ENCODE results near the gene GRK3. TPM values are rescaled to one million over a fixed set of nuclear protein-coding genes. Genes with fewer than 3 reads are reported as not detected.
"Not testable (repeated sequence)": the region's sequence is repeated elsewhere in the genome, so short reads cannot be mapped to it uniquely, and the experiment has no call there.

Gene GRK3
- polyA plus RNA-seq, 4 donors = 0.22 to 6.0 (median 2.0) TPM

DNA sequence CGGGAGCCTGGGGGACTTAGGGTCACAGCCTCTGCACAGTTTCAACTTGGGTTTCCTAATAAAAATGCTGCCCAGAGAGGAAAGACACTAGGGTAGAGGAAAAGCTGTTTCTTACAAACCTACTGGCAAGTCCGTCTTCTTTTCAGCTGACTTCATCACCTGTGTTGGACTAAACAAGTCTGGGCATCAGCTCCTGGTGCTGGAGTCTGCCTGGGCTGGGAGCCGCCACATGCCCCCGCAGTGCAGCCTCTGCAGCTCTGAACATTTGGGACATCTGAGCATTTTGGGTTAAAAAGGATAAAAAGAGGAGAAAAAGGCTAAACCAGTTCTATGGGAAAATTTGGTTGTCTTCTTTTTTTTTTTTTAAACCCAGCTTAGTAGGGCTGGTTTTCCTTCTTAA lies 49.1 kb downstream of the GRK3 start:
- not testable (repeated sequence) for FAIRE-seq

DNA sequence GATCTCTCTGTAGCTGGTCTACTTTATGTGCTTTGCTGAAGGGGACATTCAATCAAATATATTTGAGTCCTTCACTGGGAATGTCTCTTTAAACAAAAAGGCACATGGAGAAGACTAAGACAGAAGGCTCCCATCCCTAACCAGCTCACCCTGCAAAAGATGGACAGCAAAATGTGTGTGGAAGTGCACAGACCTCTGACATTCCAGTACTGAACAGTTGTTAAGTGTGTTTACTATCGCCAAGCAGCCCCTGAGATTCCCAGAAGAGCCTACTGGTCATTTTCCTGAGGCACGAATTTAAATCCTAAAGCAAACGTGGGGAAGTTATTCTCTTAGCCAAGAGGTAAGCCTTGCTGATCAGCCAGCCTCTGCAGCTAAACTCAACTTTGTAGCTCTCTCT lies 50.3 kb downstream of the GRK3 start:
- FAIRE-seq = not testable (repeated sequence)
- WGBS, 3 donors = 59 to 70% (median 67%) methylated on average over 3 of the region's 3 CpGs

More for the DNA sequence above, 49.1 kb downstream of the GRK3 start:
- H3K27me3 ChIP-seq (ENCODE audit: control insufficient read depth in 3 of 3, insufficient read depth in 3 of 3, low read length in 3 of 3); H3K36me3 ChIP-seq (ENCODE audit: control insufficient read depth in 3 of 3, insufficient read depth in 2 of 3, low read depth in 1 of 3, low read length in 3 of 3); H3K27ac ChIP-seq (ENCODE audit: low read depth in 1 of 3, low read length in 2 of 3); H3K4me1 ChIP-seq (ENCODE audit: control insufficient read depth in 3 of 3, insufficient read depth in 2 of 3, low read depth in 1 of 3, low read length in 2 of 3); H3K4me3 ChIP-seq (ENCODE audit: low read depth in 1 of 3, low read length in 3 of 3); DNase-seq; H3K9me3 ChIP-seq (ENCODE audit: control insufficient read depth in 2 of 2, insufficient read depth in 1 of 2, low read depth in 1 of 2, low read length in 1 of 2): not testable (repeated sequence)
- WGBS, 3 donors = 95 to 98% (median 97%) methylated on average over 3 of the region's 4 CpGs

DNA sequence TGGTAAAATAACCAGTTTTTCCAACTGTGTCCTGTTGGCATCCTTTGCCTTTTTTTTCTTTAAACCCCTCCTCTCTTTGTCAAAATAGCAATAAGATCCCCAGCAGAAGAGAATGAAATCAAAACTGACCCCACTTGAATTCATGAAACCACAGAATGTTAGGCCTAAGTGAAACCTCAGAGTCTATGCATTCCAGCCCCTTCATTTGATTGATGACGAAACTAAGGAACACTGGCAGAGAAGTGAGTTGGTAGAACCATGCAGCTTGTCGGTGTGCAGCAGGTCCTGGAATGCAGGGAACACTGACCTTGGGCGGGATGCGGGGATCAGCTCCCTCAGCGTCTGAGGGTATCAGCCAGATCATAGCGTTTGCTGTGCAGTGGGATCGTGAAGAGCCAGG lies 57.5 kb downstream of the GRK3 start:
- Histone ChIP-seq H3K9me3 (ENCODE audit: control insufficient read depth in 2 of 2, insufficient read depth in 1 of 2, low read depth in 1 of 2, low read length in 1 of 2) (no peaks in the 10 kb centered on the region), H3K4me1 (ENCODE audit: control insufficient read depth in 3 of 3, insufficient read depth in 2 of 3, low read depth in 1 of 3, low read length in 2 of 3) (no peaks in the 10 kb centered on the region), H3K4me3 (ENCODE audit: low read depth in 1 of 3, low read length in 3 of 3) (no peak overlapping the region), H3K36me3 (ENCODE audit: control insufficient read depth in 3 of 3, insufficient read depth in 2 of 3, low read depth in 1 of 3, low read length in 3 of 3) (no peaks in the 10 kb centered on the region), H3K27me3 (ENCODE audit: control insufficient read depth in 3 of 3, insufficient read depth in 3 of 3, low read length in 3 of 3) (no peaks in the 10 kb centered on the region), H3K27ac (ENCODE audit: low read depth in 1 of 3, low read length in 2 of 3) (no peak overlapping the region)
- 85 to 89% (median 88%) methylated on average over 7 of the region's 7 CpGs for WGBS, 3 donors
- FAIRE-seq (no peak), DNase-seq (no peak)

More for the DNA sequence above, 50.3 kb downstream of the GRK3 start:
- not testable (repeated sequence) for H3K36me3 ChIP-seq (ENCODE audit: control insufficient read depth in 3 of 3, insufficient read depth in 2 of 3, low read depth in 1 of 3, low read length in 3 of 3); DNase-seq; H3K9me3 ChIP-seq (ENCODE audit: control insufficient read depth in 2 of 2, insufficient read depth in 1 of 2, low read depth in 1 of 2, low read length in 1 of 2); H3K27ac ChIP-seq (ENCODE audit: low read depth in 1 of 3, low read length in 2 of 3); H3K27me3 ChIP-seq (ENCODE audit: control insufficient read depth in 3 of 3, insufficient read depth in 3 of 3, low read length in 3 of 3); H3K4me3 ChIP-seq (ENCODE audit: low read depth in 1 of 3, low read length in 3 of 3); H3K4me1 ChIP-seq (ENCODE audit: control insufficient read depth in 3 of 3, insufficient read depth in 2 of 3, low read depth in 1 of 3, low read length in 2 of 3)

DNA sequence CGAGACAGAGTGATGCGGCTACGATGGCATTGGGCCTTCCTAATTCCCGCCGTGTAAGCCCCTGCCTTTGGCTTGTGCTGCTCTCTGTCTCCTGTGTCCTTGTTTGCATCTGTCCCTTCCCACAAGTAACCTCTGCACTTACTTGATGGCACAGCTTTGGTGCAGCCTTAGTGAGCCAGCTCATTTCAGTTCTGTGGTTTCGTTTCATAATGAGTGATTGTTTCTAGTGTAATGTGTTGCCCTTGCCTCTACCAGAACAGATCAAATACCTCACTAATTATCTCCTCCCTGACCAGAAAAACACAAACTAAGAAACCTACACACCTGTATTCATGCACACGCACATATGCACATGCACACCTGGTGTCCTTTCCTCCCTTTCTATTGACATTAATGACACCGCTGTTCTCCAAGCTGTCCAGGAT lies 58.8 kb downstream of the GRK3 start:
- Histone ChIP-seq H3K27me3 (ENCODE audit: control insufficient read depth in 3 of 3, insufficient read depth in 3 of 3, low read length in 3 of 3) (no peaks in the 10 kb centered on the region), H3K36me3 (ENCODE audit: control insufficient read depth in 3 of 3, insufficient read depth in 2 of 3, low read depth in 1 of 3, low read length in 3 of 3) (no peaks in the 10 kb centered on the region), H3K27ac (ENCODE audit: low read depth in 1 of 3, low read length in 2 of 3) (no peak overlapping the region), H3K9me3 (ENCODE audit: control insufficient read depth in 2 of 2, insufficient read depth in 1 of 2, low read depth in 1 of 2, low read length in 1 of 2) (no peaks in the 10 kb centered on the region), H3K4me1 (ENCODE audit: control insufficient read depth in 3 of 3, insufficient read depth in 2 of 3, low read depth in 1 of 3, low read length in 2 of 3) (no peaks in the 10 kb centered on the region), H3K4me3 (ENCODE audit: low read depth in 1 of 3, low read length in 3 of 3) (no peak overlapping the region)
- DNase-seq (no peak), FAIRE-seq (no peak)
- 80 to 90% (median 84%) methylated on average over 8 of the region's 8 CpGs for WGBS, 3 donors

DNA sequence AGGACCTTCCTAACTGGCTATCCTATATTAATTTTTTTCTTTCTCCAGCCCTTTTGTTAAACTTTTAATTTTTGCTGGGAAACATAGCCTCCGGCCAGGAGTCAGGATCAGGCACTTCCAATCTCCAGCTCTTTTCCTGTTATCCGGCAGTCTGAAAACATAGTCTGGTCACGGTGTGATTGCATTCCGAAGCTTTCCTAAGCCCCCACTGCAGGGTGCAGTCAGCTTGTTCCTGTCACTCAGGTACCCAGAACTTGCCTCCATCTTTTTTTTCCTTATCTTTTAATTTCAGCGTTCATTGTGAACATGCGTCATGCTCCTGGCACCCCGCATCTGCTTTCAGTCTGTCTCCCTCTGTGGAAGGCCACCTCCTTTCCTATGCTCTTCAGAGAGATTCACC lies 59.4 kb downstream of the GRK3 start:
- Histone ChIP-seq H3K27ac (ENCODE audit: low read depth in 1 of 3, low read length in 2 of 3) (no peak overlapping the region), H3K4me3 (ENCODE audit: low read depth in 1 of 3, low read length in 3 of 3) (no peak overlapping the region), H3K9me3 (ENCODE audit: control insufficient read depth in 2 of 2, insufficient read depth in 1 of 2, low read depth in 1 of 2, low read length in 1 of 2) (no peaks in the 10 kb centered on the region), H3K4me1 (ENCODE audit: control insufficient read depth in 3 of 3, insufficient read depth in 2 of 3, low read depth in 1 of 3, low read length in 2 of 3) (no peaks in the 10 kb centered on the region), H3K36me3 (ENCODE audit: control insufficient read depth in 3 of 3, insufficient read depth in 2 of 3, low read depth in 1 of 3, low read length in 3 of 3) (no peaks in the 10 kb centered on the region), H3K27me3 (ENCODE audit: control insufficient read depth in 3 of 3, insufficient read depth in 3 of 3, low read length in 3 of 3) (no peaks in the 10 kb centered on the region)
- 95 to 97% (median 96%) methylated on average over 7 of the region's 7 CpGs for WGBS, 3 donors
- DNase-seq (no peak), FAIRE-seq (no peak)

DNA sequence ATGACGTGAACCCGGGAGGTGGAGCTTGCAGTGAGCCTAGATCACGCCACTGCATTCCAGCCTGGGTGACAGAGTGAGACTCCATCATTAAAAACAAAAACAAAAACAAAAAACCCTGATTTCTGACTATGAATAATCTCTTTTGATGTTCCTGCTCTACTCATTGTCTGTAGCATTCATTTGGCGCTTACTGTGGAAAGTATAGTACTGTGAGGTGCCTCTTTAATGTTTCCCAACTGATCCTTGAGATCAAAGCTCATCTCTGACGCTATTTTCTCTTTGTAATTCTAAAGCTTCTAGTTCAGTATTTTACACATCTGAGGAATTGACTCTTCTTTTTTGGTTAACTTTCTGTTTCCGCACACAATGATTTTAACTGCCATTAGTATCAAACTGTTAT lies 60.0 kb downstream of the GRK3 start:
- no peak for FAIRE-seq
- 82 to 88% (median 85%) methylated on average over 6 of the region's 6 CpGs for WGBS, 3 donors

DNA sequence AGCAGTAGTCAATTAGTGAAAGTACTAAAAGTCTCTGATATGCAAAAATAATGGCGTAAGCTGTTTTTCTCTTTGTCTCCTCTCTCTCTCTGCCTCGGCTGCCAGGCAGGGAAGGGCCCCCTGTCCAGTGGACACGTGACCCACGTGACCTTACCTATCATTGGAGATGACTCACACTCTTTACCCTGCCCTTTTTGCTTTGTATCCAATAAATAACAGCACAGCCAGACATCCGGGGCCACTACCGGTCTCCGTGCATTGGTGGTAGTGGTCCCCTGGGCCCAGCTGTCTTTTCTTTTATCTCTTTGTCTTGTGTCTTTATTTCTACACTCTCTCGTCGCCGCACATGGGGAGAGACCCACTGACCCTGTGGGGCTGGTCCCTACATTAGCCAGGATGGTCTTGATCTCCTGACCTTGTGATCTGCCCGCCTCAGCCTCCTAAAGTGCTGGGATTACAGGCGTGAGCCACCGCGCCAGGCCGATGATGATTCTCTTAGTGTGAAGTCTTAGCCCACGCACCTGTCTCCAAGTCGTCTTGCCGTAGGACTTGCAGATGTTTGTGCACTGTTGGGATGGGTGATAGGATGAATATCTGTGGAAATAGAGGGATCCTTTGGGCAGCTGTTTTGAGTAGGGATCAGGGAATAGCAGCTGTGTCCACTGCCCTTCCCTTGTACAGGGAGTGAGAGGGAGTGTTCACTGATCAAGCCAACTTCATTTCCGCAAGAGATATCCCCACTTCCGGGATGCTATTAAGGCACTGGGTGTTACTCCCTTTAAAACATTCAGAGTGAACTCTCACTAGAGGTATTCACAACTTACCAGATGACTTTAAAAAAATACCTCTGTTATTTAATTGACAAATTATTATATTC lies 61.5 kb downstream of the GRK3 start:
- H3K4me3 ChIP-seq (ENCODE audit: low read depth in 1 of 3, low read length in 3 of 3); H3K36me3 ChIP-seq (ENCODE audit: control insufficient read depth in 3 of 3, insufficient read depth in 2 of 3, low read depth in 1 of 3, low read length in 3 of 3); H3K9me3 ChIP-seq (ENCODE audit: control insufficient read depth in 2 of 2, insufficient read depth in 1 of 2, low read depth in 1 of 2, low read length in 1 of 2); H3K4me1 ChIP-seq (ENCODE audit: control insufficient read depth in 3 of 3, insufficient read depth in 2 of 3, low read depth in 1 of 3, low read length in 2 of 3); H3K27ac ChIP-seq (ENCODE audit: low read depth in 1 of 3, low read length in 2 of 3); FAIRE-seq; DNase-seq; H3K27me3 ChIP-seq (ENCODE audit: control insufficient read depth in 3 of 3, insufficient read depth in 3 of 3, low read length in 3 of 3): not testable (repeated sequence)
- WGBS, 3 donors = 86 to 92% (median 88%) methylated on average over 18 to 20 of the region's 20 CpGs

More for the DNA sequence above, 60.0 kb downstream of the GRK3 start:
- Histone ChIP-seq H3K4me1 (ENCODE audit: control insufficient read depth in 3 of 3, insufficient read depth in 2 of 3, low read depth in 1 of 3, low read length in 2 of 3) (no peaks in the 10 kb centered on the region), H3K9me3 (ENCODE audit: control insufficient read depth in 2 of 2, insufficient read depth in 1 of 2, low read depth in 1 of 2, low read length in 1 of 2) (no peaks in the 10 kb centered on the region), H3K27ac (ENCODE audit: low read depth in 1 of 3, low read length in 2 of 3) (no peak overlapping the region), H3K27me3 (ENCODE audit: control insufficient read depth in 3 of 3, insufficient read depth in 3 of 3, low read length in 3 of 3) (no peaks in the 10 kb centered on the region), H3K4me3 (ENCODE audit: low read depth in 1 of 3, low read length in 3 of 3) (no peak overlapping the region), H3K36me3 (ENCODE audit: control insufficient read depth in 3 of 3, insufficient read depth in 2 of 3, low read depth in 1 of 3, low read length in 3 of 3) (no peaks in the 10 kb centered on the region)
- DNase-seq = no peak

DNA sequence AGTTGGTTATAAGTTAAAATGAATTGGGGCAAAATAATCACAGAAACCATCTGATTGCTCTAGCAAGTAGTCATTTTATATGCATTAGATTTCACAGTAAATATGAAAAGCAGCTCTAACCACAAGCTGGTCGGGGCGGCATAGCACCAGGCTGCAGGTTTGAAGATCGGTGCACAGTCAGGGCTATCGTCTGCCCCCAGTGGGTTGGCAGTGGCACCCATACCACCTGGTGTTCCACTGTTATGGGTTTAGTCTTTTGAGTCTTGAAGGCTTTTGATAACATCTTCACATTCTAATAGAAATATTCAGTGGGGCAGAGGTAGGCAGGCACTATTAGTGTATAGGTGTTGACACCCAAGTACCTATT lies 62.1 kb downstream of the GRK3 start:
- Histone ChIP-seq H3K9me3 (ENCODE audit: control insufficient read depth in 2 of 2, insufficient read depth in 1 of 2, low read depth in 1 of 2, low read length in 1 of 2) (no peaks in the 10 kb centered on the region), H3K27ac (ENCODE audit: low read depth in 1 of 3, low read length in 2 of 3) (no peak overlapping the region), H3K4me3 (ENCODE audit: low read depth in 1 of 3, low read length in 3 of 3) (no peak overlapping the region), H3K4me1 (ENCODE audit: control insufficient read depth in 3 of 3, insufficient read depth in 2 of 3, low read depth in 1 of 3, low read length in 2 of 3) (no peaks in the 10 kb centered on the region), H3K36me3 (ENCODE audit: control insufficient read depth in 3 of 3, insufficient read depth in 2 of 3, low read depth in 1 of 3, low read length in 3 of 3) (no peaks in the 10 kb centered on the region), H3K27me3 (ENCODE audit: control insufficient read depth in 3 of 3, insufficient read depth in 3 of 3, low read length in 3 of 3) (no peaks in the 10 kb centered on the region)
- no peak for DNase-seq
- 80 to 85% (median 81%) methylated on average over 4 of the region's 4 CpGs for WGBS, 3 donors
- no peak for FAIRE-seq

All from small intestine (tissue), 7 donors.